GM19397 (cell line): ENCODE data around the gene GNAO1.

Experiments used
- ATAC-seq: cut with Tn5 transposase; IDR thresholded peaks from one replicate; pipeline ENCODE4 v1.9.1; 2021; ENCODE audit warnings: mild to moderate bottlenecking, moderate library complexity; ENCODE audit not compliant: unreplicated experiment

Gene GNAO1

DNA sequence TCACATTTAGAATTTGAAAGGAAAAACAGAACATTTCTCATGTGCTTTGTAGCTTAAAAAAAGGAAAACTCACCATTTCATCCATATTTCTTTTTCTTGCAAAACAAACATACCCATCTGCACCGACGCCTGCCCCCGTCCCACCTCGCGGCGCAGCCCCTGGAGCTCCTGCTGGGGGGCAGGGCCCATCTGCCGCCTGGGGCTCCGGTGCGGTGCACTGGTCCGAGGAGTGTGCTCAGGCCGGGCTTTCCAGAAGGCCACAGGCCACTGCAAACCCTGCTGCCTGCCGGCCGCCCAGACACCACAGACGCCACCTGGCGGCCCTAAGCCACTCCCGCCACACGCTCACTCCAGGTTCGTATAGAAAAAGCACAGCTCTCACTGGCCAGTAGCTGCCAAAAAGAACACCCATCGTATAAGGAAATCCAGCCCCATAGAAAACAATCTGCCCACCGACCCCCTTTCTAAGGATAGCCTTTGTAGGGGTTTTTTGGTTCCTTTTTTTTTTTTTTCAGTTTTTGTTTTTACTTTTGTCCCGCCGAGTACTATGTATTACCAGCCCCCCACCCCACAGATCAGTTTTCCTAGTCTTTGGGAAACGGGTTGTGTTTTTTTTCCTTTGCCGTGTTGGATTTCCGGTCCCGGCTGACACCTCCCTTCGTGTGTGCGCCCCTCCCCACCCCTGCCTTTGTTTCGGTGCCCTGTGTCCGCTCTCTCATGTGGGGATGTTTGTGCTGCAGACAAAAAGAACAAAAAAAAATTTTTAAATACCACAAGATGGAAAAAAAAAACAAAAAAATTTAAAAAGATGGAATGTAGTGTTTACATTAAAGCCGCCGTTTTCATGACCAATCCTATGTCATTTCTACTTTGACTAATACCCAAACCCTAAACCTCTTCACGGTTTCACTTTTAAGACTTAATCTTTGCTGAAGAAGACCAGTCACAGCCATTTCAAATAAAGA is 165.3 kb downstream of the GNAO1 start:
- peak; percentile 92 for ATAC-seq

DNA sequence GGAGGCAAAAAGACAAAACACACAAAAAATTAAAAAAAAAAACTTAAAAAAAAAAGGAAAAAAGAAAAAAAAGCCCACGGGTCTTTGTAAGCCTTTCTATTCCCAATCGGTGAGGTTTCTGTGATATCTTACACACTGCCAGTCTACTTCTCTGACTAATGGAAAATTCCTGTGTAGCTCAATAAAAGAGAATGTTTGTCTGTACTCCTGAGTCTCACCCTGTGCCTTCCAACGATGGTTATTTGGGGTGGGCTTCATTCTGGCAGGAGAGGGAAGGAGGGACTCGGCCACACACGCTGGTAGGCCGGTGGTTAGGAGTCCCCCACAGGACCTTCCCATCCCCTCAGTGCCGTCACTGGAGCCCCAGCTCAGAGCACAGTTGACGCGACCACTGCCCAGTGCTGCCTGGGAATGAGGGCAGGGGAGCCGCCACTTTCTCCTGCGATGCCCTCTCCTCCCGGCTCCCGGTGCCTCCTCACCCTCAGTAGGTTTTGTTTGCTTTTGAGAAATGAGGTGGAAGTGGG is 166.0 kb downstream of the GNAO1 start:
- no peak for ATAC-seq

DNA sequence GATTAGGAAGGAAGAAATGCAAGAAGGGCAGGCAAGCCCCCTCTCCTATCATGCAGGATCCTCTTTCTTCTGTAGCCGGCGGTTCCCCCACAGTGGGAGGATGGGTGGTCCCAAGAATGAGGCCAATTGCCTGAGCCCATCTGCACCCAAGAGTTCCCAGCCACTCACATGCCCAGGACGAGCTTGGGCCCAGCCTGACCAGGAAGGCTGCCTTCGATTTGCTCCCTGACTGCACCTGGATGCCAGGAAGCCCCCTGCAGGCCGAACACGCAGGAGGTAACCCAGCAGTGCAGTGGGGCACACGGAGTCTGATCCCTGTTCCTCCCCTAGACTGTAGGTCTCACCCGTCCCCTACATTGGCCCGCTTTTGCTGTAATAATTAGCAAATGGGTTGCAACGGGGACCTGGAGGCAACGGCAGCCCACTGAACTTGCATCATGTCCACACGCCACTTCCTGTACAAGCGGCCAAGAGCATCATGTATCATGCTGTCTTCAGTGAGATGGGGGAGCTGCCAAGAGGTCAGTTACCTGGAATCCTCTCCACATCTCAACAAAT is 166.6 kb downstream of the GNAO1 start:
- ATAC-seq: no peak

DNA sequence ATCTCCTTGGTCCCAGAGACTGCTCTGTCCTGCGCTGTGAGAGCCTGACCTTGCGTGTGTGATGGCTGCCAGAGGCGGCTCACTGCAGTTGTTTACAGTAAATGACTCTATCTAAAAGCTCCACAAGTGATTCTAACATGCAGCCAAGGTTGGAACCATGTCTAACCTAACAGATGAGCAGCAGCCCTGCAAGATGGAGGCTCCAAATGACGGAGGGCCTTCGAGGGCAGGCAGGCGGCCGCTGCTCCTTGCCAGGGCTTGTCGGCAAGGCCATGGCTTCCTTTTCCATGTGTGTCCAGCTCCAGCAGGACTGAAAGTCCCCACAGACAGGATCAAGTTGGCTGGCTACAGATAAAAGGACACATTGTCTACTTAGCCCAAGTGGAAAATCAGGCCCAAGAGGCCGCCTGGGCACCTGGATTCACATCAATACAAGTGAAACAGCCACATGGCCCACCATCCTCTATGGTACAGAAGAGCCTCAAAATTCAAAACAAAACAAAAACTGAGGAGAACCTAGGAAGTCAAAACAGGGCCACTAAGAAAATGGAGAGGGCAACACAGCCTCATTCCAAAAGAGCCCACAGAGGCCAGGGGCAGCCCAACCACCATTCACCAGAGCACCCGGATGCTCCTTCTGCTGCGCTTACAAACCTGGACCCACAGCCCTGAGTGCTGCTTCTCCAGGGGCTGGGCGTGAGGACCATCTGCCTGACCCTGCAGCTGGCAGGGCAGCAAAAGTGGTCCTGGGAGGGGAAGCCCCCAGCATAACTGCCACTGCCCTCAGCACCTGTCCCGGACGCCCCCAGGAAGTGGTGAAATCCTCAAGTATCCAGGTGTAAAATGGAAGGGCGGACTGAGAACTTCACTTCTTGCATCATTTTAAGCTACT is 169.1 kb downstream of the GNAO1 start:
- ATAC-seq: no peak

DNA sequence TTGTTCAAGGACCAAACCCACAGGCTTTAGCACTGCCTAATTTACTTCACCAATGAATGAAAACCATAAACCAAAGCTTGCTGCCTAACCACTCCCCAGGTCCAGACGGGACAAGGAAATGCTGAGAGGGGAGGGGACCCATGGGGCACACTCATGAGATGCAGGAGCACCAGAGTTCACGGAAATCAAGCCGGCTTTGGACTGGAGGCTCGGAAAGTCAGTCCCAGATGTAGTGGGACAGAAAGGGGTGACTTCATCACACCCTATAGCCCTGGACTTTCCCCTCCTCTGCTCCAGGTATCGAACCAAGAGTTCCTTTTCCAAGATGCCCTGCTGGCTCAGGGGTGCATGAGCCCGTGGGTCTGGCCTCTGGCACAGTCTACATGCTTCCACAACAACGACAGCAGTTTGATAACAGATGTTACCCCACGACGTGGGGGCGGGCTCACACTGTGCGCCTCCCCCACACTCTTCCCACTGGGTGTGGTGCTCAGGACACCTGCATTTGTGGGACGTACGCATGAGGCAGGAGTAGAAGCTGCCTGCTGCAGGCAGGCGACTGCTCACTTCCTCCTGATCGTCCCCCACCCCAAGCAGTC is 170.9 kb downstream of the GNAO1 start:
- no peak for ATAC-seq

DNA sequence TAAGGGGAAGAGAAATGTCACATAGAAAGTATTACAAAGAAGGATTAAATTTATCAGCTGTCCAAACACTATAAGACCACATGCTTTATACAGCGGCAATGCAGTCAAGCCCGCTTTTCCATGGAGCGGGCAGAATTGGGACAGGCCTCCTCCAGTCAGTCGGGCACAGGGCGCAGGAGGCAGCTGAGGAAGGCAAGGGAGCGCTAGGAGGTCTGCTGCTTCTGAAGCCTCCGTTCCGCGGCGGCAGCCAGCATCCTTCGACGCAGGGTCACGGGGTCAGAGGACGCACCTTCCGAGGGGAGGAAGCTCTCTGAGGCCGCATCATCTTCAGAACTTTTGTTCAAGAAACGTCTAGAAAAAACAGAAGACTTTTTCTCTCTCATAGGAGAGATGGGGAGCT is 171.4 kb downstream of the GNAO1 start:
- no peak for ATAC-seq

DNA sequence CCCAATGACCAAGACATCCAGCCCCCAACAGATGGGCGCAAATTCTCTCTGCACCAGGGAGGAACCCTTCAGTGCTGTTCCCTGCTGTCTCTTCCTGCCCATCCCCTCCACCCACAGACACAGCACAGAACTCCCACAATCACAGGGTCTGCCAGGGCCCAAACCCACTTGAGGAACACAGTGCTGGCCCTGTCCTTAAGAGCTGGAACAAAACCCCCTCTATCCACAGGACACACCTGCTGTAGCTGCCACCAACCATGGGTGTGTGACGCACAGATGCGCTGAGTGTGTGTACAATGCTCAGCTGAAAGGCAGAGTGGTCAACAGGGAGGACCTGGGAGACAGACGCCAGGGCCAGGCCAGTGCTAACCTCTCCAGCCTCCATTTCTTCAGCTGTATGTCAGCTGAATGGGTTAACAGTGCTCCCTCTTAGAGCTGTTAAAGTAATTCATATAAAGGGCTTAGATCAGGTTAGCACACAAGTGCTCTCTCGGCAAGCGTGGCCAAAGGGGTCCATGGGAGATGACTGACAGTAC is 172.0 kb downstream of the GNAO1 start:
- ATAC-seq: no peak

DNA sequence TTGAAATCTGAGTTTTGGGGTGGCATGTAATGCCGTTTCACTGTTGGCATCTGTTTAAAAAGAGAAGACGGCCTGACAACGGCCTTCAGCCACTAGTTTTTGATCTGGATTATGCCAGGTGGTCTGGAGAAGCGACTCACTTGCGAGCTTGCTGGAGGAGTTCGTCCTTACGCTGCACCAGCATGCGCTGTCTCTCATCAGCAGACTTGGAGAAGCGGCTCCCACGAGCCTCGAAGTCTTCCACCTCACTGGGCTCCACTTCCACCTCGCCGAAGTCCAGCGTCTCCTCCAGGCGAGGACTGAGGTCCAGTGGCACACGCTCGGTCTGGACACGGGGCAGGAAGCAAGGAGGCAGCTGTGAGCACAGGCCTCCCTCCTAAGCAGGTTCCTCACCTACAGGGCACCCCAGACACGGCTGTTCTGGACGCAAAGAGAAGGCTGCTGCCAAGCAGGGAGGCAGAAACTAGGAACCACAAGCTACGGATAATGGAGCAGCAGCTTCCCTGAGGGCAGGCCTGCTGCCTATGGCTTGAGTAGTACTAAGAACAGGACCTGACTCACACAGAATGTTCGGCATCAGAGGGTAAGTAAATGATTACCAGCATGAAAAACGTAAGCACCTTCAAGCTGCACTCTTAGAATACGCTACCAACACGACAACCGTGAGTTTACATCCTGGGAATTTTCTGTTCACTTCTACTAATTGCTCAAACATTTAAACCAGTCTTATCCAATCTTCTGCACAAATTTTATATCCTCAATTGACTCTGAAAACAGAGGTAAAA is 172.7 kb downstream of the GNAO1 start:
- ATAC-seq: no peak

DNA sequence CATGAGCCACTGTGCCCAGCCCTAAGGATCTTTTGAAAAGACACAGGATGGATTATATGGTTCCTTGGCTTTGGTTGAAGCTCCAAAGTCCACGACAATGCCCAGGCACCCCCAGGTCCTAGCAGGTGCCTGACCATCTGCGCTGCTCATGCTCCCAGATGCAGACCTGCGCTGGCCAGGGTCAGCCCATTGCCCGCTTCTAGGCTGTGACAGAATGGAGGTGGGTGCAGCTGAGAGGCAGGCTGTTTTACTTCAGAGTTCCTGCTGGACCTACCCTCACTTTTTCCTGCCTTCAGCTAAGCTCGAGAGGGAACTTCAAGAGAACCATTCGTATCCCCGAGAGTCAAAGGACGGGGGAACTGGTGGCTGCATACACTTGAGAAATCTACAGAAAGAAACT is 173.6 kb downstream of the GNAO1 start:
- no peak for ATAC-seq

DNA sequence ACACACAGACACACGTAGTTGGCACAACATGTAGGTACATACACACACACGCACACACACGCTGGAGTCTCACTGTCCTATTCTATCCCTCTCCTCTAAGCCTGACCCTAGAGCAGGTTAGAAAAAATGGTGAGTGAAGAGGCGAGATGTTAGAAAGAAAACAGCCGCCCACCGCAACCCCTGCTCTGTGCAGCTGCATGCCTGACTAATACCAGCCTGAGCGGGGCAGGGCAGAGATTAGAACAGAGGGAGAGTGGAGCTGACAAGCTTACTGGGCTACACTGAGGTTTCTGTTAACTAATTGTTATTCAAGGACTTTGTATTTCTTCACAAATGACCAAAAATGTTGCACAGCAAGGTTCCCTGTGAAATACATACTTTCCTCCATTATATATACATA is 174.3 kb downstream of the GNAO1 start:
- ATAC-seq: no peak

DNA sequence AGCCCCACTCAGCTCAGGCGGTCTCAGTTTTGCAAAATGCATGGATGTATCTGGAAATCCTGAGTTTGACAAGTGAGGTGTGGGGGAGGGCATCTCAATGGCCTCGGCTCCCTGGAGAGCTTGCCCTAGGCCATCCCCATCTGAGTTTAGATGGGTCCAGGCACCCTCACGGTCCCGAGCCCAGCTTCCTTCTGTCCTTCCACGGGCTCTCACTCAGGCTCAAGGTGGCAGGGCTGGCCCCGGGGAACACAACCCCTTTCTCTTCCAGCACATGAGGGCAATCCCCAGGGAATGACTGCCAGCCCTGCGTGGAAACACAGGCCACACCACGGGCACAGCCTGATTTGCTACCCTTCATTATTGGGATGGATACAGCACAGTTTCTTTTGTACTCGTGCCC is 175.7 kb downstream of the GNAO1 start:
- ATAC-seq: no peak

DNA sequence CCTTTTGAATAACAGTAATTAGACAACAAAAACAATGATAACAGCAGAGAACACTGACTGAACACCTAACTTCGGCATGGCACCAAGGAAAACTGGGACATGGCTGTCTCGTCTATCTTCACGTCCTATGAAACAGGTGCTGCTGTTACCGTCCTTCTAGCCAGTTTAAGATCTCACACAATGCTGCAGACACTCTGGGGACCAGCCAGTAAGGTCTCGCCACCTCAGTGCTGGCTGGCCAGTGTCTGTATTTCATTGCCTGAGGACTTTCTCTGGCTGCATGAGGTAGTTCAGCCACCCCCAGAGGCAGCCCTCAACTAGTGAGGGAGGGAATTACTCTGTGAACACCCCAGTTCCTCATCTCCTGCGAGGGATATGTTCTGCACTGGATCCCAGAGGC is 176.5 kb downstream of the GNAO1 start:
- no peak for ATAC-seq

DNA sequence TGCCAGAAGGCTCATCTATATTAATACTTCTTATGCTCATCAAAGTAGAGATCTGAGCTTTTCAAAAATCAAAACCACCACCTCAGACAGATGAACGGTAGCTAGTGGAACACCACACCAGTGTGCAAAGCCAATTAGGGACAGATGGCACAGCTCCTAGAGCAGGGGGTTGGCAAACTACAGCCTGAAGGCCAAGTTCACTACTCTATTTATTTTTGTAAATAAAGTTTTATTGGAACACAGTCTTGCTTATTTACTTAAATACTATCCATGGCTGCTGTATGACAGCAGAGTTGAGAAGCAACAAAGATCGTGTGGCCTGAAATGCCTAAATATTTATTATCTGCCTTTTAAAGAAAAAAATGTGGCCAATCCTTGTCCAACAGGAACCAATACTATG is 177.3 kb downstream of the GNAO1 start:
- ATAC-seq: no peak

DNA sequence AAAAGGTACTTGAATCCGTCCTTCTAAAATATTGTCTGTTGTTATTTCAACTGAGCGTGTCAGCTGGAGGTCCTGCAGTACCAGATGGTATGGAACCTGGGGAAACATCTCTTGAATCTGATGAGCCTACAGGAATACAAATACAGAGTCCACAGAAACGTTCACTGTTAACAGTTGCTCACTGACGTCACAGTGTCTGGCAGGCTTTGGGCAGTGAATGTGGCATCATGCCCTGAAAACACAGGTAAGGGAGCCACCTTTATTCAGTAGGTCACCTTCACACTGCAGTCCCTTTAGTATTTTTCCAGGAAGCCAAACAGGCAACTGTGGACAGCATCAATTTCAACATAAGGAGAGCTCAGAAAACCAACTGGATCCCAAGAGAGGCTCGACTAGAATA is 177.9 kb downstream of the GNAO1 start:
- ATAC-seq: no peak

DNA sequence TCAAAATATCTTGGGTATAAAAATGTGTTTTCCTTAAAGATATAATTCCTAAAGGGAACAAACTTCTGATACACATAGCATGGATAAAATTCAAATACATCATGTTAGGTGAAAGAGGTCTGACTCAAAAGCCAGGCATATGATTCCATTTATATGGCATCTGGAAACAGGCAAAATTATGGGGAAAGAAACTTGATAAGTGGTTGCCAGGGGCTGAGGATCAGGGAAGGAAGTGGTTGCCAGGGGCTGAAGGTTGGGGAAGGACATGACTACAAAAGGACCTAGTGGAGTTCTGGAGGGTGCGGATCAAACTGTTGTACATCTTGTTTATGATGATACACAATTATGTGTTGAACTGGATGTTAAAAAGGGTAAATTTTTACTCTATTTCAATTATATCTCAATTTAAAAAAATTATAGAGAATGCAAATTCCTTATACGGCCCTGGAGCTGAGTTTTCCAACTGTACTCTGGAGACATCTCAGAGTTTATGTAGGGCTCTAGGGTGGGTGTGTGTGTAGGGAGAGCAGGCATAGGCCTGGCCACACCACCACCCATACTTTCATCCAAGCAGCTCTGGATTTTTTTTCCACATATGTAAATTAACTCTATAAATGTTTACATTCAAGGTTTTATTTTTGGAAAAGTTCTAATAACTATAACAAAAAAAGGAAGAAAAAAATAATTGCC is 179.0 kb downstream of the GNAO1 start:
- no peak for ATAC-seq

DNA sequence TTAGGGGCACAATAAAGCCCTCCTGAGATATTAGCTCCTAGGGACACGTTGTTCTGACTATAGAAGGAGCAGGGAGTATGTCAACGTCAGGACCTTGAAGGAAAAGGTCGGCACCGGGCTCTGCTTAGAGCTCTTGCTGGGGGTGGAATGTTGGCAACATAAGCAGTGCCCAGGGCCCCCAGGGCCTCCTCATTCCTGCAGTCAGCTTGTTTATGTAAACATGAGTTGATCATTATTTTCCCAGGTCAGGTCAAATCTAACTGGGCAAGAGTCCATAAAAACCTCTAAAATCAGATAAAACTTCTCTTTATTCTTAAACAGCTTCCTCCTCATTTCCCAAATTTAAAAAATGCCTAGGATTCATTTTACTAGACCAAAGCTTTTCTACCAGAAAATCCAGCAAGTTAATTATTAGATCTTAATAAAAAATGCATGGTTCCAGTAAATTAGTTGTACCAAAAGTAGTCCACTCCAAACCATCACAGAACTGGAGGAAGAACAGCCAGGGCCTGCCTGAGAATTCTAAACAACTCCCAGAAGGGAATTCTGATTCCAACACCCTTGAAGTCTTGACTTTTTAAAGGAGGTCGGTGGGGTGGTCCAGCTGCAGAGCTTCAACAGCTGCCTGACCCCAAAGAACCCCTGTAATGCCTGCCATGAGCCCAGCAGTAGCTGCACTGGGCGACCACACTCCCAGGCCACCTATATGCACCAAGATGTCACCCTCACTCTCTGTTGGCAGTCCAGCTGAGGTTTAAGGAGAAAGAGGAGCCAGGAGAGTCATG is 179.8 kb downstream of the GNAO1 start:
- ATAC-seq: no peak

DNA sequence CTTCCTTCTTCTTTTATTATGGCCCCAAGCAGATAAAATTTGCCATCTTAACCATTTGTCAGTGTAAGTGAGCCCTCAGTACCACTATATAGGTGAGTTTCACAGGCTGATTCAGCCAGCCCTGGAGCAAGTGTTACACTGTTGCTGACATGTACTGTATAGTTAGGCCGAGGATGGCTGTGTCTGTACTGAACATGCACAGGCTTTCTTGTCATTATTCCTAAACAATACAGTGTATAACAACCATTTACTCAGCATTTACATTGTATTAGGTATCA is 180.3 kb downstream of the GNAO1 start:
- ATAC-seq: no peak

DNA sequence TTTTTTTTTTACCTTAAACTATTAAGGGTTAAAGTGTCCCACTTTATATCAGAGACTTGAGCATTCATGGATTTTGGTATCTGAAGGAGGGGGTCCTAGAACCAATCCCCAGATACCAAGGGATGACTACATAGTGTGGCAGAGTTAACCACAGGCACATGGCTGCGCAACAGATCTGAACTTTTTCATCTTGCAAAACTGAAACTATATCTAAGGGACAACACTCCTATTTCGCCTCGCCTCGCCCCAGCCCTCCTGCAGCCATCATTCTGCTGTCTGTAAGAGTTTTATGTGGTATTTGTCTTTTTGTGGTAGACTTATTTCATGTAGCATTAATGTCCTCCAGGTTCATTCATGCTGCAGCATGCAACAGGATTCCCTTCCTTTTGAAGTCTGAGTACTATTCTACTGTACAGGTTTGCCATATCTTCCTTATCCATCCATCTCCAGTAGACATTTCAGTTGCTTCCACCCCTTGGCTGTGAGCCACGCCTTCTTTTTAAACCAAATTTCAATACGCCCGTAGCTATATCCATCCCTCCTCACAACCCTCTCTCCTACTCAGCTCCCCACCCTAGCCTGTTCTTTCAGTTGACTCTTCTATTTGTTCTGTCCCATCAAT is 180.8 kb downstream of the GNAO1 start:
- no peak for ATAC-seq
